Subcutaneous adipose tissue (tissue), 4 donors: Measurements from ENCODE around the gene MLKL. TPM values are rescaled to one million over a fixed set of nuclear protein-coding genes. Genes with fewer than 3 reads are reported as not detected.

Experiments
- CTCF ChIP-seq: fragments of 450-650 bp; IDR thresholded peaks from one replicate; pipeline ENCODE4 v1.5.1; 2016; ENCODE audit warnings: low read depth, mild to moderate bottlenecking, control low read depth, antibody characterized with exemption, moderate library complexity
- total RNA-seq, 4 donors: library from RNA; depleted of rRNA; stranded (reverse); fragments of >200 nt; gene quantifications; one replicate each; pipeline ENCODE4 v1.1.0, GENCODE V29; 2016

The MLKL gene
- total RNA-seq, 4 donors from 2014 or later = 19.0 to 46.0 (median 27.3) TPM

GRCh38 chr16:74731853-74732477, 31.3 kb upstream of the MLKL start:
- no peak for TF ChIP-seq CTCF

- no peak for TF ChIP-seq CTCF
These were observed 29.4 kb upstream of the MLKL start for GRCh38 chr16:74729783-74730683.

GRCh38 chr16:74727903-74728302, 27.2 kb upstream of the MLKL start:
- no peak for TF ChIP-seq CTCF

GRCh38 chr16:74726716-74727115, 26.1 kb upstream of the MLKL start:
- TF ChIP-seq CTCF = no peak

DNA sequence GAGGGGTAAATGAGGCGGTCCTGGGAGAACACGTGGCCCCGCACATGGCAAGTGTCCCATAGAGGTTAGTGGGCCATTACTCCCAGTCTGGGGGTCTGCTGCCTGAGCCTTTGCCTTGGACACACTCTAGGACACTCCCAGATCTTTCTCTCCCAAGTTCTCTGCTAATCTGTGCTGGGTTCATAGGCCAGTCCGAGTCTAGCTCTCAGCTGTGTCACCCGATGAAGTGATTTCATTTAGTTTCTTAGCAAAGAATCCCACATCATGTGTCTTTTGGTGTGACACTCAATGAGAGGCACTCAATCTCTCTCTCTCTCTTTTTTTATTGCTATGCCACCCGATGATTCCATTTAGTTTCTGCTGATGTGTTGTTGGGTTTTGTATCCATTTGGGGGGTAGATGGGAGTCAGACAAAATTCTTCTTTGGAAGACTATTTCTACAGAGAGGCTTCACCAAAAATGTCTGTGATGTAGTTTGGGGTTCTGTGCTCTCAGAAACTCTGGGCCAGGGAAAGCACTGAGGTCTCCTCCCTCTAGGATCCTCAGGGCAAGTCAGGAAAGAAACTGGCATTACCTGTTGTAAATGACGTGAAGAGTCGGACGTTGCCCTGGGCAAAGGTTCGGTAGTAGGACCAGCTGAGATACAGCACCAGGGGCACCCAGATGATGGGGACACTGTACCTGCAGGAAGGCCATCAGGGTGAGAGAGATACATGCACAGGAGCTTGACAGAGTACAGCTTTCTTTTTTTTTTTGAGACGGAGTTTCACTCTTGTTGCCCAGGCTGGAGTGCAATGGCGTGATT, 25.2 kb upstream of the MLKL start:
- no peak for TF ChIP-seq CTCF

GRCh38 chr16:74724820-74725549, 24.3 kb upstream of the MLKL start:
- TF ChIP-seq CTCF = no peak
